Measurements from ENCODE around the gene TP53BP1. TPM values are rescaled to one million over a fixed set of nuclear protein-coding genes. Genes with fewer than 3 reads are reported as not detected.

TP53BP1 gene
- polyA plus RNA-seq, 3 donors, result 1.8 to 6.7 (median 3.1) TPM

DNA sequence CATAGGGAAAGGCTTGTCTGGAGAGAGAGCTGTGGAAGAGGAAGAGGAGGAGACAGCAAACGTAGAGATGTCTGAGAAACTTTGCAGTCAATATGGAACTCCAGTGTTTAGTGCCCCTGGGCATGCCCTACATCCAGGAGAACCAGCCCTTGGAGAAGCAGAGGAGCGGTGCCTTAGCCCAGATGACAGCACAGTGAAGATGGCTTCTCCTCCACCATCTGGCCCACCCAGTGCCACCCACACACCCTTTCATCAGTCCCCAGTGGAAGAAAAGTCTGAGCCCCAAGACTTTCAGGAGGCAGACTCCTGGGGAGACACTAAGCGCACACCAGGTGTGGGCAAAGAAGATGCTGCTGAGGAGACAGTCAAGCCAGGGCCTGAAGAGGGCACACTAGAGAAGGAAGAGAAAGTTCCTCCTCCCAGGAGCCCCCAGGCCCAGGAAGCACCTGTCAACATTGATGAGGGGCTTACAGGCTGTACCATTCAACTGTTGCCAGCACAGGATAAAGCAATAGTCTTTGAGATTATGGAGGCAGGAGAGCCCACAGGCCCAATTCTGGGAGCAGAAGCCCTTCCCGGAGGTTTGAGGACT lies 31.4 kb upstream of the TP53BP1 start:
- no peak overlapping the region for H3K4me2 ChIP-seq (replicated peaks; ENCODE audit: extremely low read depth, low read length, poor library complexity, severe bottlenecking)
- no peaks in the 10 kb centered on the region for H3K36me3 ChIP-seq (replicated peaks in 1 of 2; ENCODE audit: control insufficient read depth in 1 of 2, insufficient read depth in 2 of 2, low read length in 2 of 2)
- 90% methylated on average over 4 of the region's 4 CpGs for whole genome bisulfite sequencing (ENCODE audit: insufficient coverage)
- no peaks in the 10 kb centered on the region for H3K9me3 ChIP-seq (replicated peaks in 1 of 2; ENCODE audit: control insufficient read depth in 1 of 2, insufficient read depth in 1 of 2, low read length in 2 of 2)
- no peak for DNase-seq
- Mint-ChIP-seq H3K4me3 (no peak overlapping the region), H3K9me3 (peaks cover 0 to 4% (median 0%) of the 10 kb centered on the region in 7 donors), H3K27me3 (ENCODE audit: low read depth in 3 of 3) (peaks cover 2 to 4% (median 2%) of the 10 kb centered on the region in 3 donors), H3K36me3 (no peaks in the 10 kb centered on the region), H3K27ac (no peak overlapping the region), H3K4me1 (peaks cover 9% of the 10 kb centered on the region)
- no peak overlapping the region for H2AFZ ChIP-seq (ENCODE audit: insufficient read depth, low read depth, low read length, poor library complexity, severe bottlenecking)
- no peak overlapping the region for H3K9ac ChIP-seq (ENCODE audit: insufficient read depth, low read length, poor library complexity, severe bottlenecking)
- H4K20me1 ChIP-seq (ENCODE audit: insufficient read depth, low read length), result no peaks in the 10 kb centered on the region
- H3K4me1 ChIP-seq (ENCODE audit: control insufficient read depth in 1 of 2, insufficient read depth in 2 of 2, low read length in 2 of 2), result no peaks in the 10 kb centered on the region
- intact Hi-C loops (cut with micrococcal nuclease), result no loop called here
- TF ChIP-seq, protein P1, sequence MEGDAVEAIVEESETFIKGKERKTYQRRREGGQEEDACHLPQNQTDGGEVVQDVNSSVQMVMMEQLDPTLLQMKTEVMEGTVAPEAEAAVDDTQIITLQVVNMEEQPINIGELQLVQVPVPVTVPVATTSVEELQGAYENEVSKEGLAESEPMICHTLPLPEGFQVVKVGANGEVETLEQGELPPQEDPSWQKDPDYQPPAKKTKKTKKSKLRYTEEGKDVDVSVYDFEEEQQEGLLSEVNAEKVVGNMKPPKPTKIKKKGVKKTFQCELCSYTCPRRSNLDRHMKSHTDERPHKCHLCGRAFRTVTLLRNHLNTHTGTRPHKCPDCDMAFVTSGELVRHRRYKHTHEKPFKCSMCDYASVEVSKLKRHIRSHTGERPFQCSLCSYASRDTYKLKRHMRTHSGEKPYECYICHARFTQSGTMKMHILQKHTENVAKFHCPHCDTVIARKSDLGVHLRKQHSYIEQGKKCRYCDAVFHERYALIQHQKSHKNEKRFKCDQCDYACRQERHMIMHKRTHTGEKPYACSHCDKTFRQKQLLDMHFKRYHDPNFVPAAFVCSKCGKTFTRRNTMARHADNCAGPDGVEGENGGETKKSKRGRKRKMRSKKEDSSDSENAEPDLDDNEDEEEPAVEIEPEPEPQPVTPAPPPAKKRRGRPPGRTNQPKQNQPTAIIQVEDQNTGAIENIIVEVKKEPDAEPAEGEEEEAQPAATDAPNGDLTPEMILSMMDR (IDR thresholded peaks at IDR 0.05), result no peak
- H3K27me3 ChIP-seq (ENCODE audit: control insufficient read depth in 2 of 2, insufficient read depth in 2 of 2, low read length in 2 of 2), result no peaks in the 10 kb centered on the region
- no peak overlapping the region for H3K4me3 ChIP-seq (replicated peaks in 1 of 3; ENCODE audit: low read depth in 2 of 3, low read length in 3 of 3)
- no peaks in the 10 kb centered on the region for H3K79me2 ChIP-seq (ENCODE audit: insufficient read depth, low read length)
- no peak overlapping the region for H3K27ac ChIP-seq (ENCODE audit: low read depth in 1 of 2, low read length in 2 of 2)

DNA sequence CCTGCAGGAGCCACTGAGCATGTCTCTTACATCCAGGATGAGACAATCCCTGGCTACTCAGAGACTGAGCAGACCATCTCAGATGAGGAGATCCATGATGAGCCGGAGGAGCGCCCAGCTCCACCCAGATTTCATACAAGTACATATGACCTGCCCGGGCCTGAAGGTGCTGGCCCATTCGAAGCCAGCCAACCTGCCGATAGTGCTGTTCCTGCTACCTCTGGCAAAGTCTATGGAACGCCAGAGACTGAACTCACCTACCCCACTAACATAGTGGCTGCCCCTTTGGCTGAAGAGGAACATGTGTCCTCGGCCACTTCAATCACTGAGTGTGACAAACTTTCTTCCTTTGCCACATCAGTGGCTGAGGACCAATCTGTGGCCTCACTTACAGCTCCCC lies 30.7 kb upstream of the TP53BP1 start:
- Mint-ChIP-seq H3K36me3 (no peaks in the 10 kb centered on the region), H3K9me3 (peaks cover 0 to 4% (median 0%) of the 10 kb centered on the region in 7 donors), H3K27me3 (ENCODE audit: low read depth in 3 of 3) (peaks cover 7 to 9% (median 8%) of the 10 kb centered on the region in 3 donors), H3K27ac (no peak overlapping the region), H3K4me1 (peaks cover 15% of the 10 kb centered on the region), H3K4me3 (no peak overlapping the region)
- no peaks in the 10 kb centered on the region for H3K36me3 ChIP-seq (replicated peaks in 1 of 2; ENCODE audit: control insufficient read depth in 1 of 2, insufficient read depth in 2 of 2, low read length in 2 of 2)
- no peak overlapping the region for H3K4me2 ChIP-seq (replicated peaks; ENCODE audit: extremely low read depth, low read length, poor library complexity, severe bottlenecking)
- no peak overlapping the region for H3K4me3 ChIP-seq (replicated peaks in 1 of 3; ENCODE audit: low read depth in 2 of 3, low read length in 3 of 3)
- H4K20me1 ChIP-seq (ENCODE audit: insufficient read depth, low read length), result no peaks in the 10 kb centered on the region
- H3K27ac ChIP-seq (ENCODE audit: low read depth in 1 of 2, low read length in 2 of 2), result no peak overlapping the region
- DNase-seq, result no peak
- no peak overlapping the region for H2AFZ ChIP-seq (ENCODE audit: insufficient read depth, low read depth, low read length, poor library complexity, severe bottlenecking)
- H3K9me3 ChIP-seq (replicated peaks in 1 of 2; ENCODE audit: control insufficient read depth in 1 of 2, insufficient read depth in 1 of 2, low read length in 2 of 2), result no peaks in the 10 kb centered on the region
- TF ChIP-seq, protein P1 (IDR thresholded peaks at IDR 0.05), result no peak
- H3K79me2 ChIP-seq (ENCODE audit: insufficient read depth, low read length), result no peaks in the 10 kb centered on the region
- peaks cover 0 to 4% of the 10 kb centered on the region in 2 donors for H3K27me3 ChIP-seq (ENCODE audit: control insufficient read depth in 2 of 2, insufficient read depth in 2 of 2, low read length in 2 of 2)
- intact Hi-C loops (cut with micrococcal nuclease), result no loop called here
- WGBS (ENCODE audit: insufficient coverage), result 82% methylated on average over 7 of the region's 7 CpGs
- H3K4me1 ChIP-seq (ENCODE audit: control insufficient read depth in 1 of 2, insufficient read depth in 2 of 2, low read length in 2 of 2), result peaks cover 2 to 4% of the 10 kb centered on the region in 2 donors
- no peak overlapping the region for H3K9ac ChIP-seq (ENCODE audit: insufficient read depth, low read length, poor library complexity, severe bottlenecking)
